GM20431 (cell line): ENCODE measurements around the gene DNAJC4.

Experiments used
- in situ Hi-C: fragments of 300-500 bp; cut with MseI, MboI; formaldehyde crosslinking; loops from one replicate; pipeline ENCODE4 v1.15.0; 2020; ENCODE audit warnings: low sequenced_read_pairs; ENCODE audit not compliant: unreplicated experiment

Gene DNAJC4

DNA sequence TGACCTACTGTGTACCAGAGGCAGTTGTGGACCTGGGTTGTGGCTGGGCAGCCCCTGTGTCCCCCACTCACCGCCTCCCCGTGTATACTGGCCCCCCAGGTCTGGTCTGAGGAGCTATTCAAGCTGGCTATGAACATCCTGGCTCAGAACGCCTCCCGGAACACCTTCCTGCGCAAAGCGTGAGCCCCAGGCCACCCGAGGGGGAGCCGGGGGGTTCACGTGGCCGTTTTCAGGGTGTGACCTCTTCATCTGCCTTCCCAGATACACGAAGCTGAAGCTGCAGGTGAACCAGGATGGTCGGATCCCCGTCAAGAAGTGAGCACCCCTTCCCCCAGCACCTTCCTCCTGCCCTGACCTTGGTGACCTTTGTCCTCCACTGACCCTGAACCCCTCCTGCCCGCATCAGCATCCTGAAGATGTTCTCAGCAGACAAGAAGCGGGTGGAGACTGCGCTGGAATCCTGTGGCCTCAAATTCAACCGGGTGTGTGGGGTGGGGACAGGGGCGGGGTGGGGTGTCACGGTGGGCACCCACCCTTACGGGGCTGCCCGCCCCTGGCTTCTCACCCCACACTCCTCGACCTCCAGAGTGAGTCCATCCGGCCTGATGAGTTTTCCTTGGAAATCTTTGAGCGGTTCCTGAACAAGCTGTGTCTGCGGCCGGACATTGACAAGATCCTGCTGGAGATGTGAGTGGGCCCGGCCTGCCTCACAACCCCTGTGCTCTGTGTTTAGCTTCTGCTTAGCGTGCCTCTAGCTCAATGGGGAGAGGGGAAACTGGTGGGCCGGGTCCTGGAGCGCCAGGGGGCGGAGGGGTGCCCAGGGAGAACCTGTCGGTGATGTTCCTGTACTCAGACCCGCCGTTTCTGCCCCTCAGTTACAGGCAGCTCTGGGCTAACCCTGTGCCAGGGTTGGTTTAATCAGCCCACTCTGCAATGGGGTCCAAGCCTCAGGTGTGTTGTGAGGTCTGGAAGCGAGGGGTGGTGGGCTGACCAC is 25.1 kb downstream of the DNAJC4 start:
- in situ Hi-C loops, result no loop called here

DNA sequence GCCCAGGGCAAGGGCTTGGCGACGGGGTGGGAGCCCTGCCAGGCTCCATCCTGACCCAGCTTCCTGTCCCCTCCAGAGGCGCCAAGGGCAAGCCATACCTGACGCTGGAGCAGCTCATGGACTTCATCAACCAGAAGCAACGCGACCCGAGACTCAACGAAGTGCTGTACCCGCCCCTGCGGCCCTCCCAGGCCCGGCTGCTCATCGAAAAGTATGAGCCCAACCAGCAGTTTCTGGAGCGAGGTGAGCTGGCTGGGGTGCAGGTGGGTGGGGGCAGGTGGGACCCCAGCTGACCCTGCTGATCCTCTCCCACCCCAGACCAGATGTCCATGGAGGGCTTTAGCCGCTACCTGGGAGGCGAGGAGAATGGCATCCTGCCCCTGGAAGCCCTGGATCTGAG is 26.0 kb downstream of the DNAJC4 start:
- in situ Hi-C loops, result no loop called here

DNA sequence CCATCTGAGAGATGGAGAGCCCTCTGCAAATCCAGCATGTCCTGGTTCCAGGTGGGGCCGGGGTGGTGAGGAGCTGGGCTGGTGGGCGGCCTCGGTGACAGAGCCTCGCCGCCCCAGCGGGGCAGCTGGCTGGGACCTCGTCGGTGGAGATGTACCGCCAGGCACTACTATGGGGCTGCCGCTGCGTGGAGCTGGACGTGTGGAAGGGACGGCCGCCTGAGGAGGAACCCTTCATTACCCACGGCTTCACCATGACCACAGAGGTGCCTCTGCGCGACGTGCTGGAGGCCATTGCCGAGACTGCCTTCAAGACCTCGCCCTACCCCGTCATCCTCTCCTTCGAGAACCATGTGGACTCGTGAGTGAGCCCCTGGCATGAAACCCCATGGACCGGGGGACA is 28.0 kb downstream of the DNAJC4 start:
- in situ Hi-C loops, result no loop called here

DNA sequence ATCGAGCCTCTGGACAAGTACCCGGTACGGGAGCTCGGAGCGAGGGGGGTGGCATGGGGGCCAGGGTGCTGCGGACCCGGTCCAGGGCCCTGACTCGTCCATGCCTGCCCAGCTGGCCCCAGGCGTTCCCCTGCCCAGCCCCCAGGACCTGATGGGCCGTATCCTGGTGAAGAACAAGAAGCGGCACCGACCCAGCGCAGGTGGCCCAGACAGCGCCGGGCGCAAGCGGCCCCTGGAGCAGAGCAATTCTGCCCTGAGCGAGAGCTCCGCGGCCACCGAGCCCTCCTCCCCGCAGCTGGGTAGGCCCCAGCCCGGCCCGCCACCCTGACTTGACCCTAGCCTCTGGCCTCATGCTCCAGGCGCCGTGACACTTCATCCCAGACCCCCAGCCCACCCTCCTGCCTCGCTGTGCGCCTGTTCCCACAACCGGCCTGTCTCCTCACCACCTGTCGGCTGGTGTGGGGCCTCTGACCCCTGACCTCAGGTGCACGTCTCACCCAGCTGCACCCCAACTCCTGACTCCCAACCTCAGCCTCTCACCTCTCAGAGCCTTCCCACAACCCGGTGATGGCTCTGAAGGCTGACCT is 28.7 kb downstream of the DNAJC4 start:
- in situ Hi-C loops, result no loop called here

DNA sequence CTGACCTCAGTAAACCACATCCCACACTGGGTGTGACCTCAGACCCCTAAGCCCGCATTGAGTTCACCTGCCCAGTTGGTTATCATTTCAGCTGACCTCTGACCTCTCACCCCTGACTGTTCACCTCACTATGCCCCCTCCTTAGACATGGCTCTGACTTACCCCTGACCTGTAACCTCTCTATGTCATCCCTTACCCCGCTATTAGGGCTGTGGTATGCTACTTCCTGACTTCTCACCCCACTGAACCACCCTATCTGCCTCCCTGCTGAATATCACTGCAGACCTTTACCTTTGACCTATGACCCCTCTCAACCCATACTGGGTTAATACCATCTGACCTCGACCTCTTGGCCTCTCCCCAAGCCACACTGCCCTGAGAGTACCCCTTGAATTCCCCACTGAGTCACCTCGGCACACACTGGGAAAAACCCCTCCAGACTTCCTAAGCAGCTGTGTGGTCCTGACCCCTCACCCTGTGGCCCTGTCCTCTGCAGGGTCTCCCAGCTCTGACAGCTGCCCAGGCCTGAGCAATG is 29.3 kb downstream of the DNAJC4 start:
- in situ Hi-C loops, result no loop called here

DNA sequence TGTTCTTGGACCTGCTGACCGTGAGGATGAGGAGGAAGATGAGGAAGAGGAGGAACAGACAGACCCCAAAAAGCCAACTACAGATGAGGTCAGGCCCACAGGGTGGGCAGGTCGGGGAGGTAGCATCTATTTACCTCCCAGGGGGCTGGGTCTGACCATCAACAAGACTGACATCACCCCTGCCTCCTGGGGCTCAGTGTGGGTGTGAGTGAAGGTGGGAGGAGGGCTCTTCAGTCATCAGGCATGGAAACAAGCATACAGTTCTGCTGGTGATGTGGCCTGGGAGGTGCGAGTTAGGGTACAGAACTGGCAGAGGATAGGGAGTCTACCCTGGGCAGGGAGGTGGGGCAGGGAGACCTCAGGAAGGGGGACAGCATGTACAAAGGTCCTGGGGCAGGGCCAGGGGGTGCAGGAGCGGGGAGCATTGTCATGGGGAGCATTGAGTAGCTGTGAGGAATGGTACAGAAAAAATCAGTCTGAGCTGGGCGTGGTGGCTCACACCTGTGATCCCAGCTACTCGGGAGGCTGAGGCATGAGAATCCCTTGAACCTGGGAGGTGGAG is 29.9 kb downstream of the DNAJC4 start:
- in situ Hi-C loops, result no loop called here

DNA sequence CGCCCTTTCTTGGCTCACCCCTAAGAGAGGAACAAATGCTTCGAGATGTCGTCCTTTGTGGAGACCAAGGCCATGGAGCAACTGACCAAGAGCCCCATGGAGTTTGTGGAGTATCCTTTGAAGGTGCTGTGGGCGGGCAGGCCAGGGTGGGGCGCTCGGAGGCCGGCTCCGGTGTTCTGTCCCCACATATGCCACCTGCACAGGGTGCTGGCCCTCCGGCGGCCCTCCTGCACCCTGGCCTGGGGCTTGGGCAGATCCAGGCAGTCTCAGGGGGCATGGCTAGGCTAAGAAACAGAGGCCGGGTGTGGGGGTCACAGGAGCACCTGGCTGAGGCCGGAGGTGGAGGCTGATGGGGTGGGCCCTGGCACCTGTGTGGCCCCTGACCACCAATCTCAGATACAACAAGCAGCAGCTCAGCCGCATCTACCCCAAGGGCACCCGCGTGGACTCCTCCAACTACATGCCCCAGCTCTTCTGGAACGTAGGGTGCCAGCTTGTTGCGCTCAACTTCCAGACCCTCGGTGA is 31.3 kb downstream of the DNAJC4 start:
- in situ Hi-C loops, result no loop called here

DNA sequence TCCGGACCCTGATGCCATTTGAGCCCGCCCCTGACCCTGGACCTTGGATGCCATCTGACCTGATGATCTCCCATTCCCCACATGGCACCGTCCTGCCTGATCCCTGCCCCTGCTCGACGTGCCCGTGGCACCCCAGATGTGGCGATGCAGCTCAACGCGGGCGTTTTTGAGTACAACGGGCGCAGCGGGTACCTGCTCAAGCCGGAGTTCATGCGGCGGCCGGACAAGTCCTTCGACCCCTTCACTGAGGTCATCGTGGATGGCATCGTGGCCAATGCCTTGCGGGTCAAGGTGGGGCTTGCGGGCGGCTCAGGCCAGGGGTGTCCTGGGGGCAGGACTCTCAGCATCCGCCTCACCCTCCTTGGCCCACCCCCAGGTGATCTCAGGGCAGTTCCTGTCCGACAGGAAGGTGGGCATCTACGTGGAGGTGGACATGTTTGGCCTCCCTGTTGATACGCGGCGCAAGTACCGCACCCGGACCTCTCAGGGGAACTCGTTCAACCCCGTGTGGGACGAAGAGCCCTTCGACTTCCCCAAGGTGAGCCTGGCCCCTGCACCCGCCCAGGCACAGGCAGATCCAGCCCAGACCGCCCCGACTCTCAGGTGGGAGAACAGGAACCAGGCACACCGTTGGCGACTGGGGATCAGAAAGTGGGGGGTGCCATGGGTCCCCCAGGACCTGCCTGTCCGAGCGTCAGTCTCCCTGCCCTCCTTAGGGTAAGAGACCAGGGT is 32.1 kb downstream of the DNAJC4 start:
- in situ Hi-C loops, result no loop called here

DNA sequence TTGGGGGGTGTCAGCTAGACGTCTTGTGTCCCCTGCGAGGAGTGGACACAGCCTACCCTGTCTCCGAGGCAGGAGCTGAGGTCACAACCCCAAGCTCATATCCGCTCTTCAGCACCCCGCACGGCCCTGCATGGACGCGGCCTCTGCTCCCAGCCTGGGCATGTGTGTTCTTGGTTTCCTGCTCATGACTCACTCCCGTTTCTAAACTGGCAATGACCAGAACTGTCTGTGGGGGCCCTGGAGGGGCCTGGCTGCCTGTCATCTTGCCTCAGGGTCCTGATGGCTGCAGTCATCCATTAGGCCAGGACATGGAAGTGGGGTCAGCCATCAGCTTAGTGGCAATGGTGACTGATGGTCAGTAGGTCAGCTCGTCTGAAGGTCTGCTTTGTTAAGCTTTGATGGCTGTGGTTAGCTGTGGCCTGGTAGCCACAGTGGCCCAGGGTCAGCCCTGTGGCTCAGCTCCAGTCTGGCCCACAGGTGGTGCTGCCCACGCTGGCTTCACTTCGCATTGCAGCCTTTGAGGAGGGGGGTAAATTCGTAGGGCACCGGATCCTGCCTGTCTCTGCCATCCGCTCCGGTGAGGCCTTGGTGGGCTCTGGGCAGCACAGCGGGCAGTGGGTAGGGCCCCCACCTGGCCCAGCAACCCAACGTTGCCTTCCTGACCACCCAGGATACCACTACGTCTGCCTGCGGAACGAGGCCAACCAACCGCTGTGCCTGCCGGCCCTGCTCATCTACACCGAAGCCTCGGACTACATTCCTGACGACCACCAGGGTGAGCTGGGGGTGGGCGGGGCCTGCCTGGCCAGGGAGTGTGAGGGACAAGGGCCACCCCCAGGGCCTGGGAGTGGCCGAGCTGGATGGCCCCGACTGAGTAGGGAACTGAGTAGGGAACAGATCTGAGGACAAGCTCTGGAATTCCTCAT is 32.9 kb downstream of the DNAJC4 start:
- in situ Hi-C loops, result no loop called here

DNA sequence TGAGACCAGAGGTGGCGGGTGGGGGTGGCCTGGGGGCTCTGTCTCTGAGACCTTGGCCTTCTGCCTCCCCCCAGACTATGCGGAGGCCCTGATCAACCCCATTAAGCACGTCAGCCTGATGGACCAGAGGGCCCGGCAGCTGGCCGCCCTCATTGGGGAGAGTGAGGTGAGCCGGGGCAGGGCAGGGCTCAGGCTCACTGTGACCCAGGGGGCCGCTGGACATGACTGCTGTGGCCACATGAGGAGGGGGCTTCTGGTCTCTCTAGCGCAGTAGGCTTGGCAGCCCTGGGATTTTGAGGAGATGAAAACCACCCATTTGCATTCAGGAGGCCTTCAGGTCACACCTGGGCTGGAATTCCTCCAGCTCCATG is 33.6 kb downstream of the DNAJC4 start:
- in situ Hi-C loops, result no loop called here

DNA sequence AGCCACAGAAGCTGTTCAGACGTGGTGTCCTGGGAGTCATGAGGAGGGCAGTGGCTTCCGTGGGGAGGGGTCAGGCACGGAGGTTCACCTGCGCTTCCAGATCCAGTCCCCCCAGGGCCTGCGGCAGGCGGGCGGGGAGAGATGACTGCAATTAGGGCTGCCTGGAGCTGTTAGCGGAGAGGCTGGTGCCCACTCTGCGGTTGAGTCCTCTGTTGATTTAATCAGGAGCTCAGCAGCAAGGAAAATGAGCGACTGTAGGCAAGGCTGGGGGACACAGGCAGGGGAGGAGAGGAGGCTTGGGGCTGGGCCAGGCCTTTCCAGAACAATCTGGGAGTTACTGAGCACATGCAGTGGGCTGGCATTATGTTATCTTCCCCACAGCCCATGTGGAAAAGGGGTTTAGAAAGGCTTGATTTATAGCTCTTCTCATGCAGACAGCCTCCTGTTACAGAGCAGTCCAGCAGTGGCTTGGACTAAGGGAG is 34.1 kb downstream of the DNAJC4 start:
- in situ Hi-C loops, result no loop called here

DNA sequence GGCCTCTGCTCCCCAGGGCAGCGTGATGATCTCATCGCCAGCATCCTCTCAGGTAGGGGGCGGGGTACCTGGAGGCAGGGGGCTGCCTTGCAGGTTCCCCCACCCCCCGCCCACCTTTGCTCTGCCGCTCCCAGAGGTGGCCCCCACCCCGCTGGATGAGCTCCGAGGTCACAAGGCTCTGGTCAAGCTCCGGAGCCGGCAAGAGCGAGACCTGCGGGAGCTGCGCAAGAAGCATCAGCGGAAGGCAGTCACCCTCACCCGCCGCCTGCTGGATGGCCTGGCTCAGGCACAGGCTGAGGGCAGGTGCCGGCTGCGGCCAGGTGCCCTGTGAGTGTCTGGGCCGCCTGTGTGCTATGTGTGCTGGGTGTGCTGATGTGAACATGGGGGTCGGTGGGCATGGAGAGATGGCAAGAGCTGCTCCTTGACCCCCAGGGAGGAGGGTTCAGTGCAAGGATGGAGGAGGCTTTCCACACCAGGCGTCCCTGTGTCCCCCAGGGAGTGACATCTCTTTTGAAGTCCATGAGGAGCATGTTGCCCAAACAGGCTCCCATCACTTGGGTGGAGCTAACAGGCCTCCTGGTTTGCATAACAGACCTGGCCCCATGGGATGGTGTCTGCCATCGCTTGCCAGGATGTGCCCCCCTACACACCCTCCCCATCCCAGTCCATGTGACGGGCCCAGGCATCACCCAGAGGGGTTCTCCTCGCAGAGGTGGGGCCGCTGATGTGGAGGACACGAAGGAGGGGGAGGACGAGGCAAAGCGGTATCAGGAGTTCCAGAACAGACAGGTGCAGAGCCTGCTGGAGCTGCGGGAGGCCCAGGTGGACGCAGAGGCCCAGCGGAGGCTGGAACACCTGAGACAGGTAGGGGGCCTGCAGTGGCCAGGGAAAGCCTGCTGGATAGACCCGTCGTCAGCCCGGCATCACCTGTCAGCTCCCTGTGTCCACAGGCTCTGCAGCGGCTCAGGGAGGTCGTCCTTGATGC is 35.1 kb downstream of the DNAJC4 start:
- in situ Hi-C loops, result no loop called here

DNA sequence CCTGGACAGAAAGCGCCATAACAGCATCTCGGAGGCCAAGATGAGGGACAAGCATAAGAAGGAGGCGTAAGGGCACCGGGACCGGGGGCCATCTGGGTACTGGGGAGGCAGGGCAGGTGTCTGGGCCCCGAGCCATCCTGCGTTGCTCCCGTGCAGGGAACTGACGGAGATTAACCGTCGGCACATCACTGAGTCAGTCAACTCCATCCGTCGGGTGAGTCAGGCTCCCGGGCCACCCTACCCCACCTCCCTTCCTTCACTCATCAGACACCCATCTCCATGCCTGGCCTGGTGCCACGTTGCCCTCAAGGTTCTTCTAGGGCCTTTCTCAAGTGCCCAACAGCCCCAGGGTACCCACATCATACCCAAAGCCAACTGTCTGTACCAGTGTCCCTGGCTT is 36.0 kb downstream of the DNAJC4 start:
- in situ Hi-C loops, result no loop called here

DNA sequence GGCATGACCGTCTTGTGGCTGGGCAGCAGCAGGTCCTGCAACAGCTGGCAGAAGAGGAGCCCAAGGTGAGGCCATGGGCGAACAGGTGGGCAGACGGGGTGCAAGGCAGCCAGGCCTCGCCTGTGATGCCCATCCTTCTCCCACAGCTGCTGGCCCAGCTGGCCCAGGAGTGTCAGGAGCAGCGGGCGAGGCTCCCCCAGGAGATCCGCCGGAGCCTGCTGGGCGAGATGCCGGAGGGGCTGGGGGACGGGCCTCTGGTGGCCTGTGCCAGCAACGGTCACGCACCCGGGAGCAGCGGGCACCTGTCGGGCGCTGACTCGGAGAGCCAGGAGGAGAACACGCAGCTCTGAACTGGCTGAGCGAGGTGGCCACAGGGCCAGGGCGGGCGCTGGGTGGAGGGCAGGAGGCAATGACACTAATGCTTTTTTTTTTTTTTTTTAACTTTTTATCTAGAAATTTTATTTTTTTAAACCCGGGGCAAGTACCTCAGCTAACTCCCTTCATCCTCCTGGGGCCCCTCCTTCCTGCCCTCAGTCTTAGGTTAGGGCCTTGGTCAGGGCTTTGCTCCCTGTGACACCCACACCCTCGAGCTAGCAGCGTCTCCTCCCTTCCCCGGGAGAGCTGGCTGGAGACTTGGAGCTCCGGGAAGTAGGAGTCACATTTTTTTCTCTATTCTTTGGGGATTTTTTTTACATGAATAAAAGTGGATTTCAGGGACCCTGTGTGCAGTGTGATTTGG is 37.0 kb downstream of the DNAJC4 start:
- in situ Hi-C loops, result no loop called here

DNA sequence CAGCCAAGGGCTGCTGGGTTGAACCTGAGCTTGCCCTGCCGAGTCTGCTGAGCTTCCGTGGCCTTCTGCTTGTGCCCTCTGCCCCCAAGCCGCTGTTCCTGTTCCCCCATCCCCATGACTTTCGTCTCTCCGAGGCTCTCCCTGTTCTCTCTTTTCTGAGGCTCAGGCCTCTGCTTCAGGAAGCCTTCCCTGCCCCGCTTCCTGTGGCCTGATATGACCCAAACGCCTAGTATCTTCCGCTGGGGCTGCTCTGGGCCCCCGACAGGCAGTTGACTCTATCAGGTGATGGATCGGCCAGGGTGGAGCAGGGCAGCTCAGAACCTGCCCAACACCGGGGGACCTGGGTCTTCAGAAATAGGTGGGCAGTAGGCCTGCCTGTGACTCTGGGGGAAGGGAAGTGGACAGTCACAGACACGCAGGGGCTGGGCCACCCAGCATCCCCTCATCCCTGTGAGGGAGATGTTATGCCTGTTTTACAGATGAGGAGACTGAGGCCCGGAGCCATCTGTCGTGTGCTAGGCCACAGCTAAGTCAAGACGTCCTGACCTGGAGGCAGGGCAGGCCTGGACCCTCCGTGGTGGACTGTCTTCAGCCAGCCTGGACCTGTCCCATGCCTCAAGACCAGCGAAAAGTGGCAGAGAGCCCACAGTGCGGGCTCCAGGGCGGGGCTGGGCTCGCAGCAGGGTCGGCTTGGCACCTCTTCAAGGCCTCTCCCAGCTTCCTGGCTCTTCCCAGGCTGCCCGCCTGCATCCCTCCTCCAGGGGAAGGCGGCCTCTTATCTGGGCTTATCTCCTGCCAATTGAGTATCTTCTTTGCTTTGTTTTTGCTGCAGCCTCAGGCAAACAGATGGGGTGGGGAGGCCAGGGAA is 37.9 kb downstream of the DNAJC4 start:
- in situ Hi-C loops, result no loop called here

DNA sequence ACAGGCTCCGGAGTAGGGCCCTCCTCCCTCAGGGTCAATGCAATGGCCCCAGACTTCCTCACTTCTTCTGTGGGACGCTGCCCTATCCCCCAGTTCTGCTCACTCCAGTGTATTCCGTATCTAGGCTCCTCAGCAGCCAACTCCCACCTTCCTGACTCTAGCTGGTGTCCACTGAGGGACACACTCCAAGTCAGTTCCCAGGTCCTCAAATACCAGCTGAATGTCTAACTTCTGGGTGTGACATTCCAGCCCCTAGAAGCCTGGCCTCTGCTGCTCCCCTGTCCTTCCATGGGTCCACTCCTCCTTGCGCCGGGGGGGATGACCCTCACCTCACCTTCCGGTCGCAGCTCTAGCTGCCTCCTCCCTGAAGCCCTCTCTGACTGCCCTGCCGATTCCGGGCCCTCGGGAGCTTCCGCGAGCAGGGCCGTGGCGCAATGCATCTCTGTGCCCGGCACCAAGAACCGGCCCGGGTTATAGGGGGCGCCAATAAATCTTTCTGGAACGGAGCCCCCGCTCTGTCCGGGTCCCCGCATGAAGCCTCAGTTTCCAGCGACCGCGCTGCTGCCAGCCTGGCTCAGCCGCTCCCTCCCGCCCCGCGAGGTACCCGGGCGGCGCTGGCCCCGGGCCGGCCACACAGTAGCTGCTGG is 38.7 kb downstream of the DNAJC4 start:
- in situ Hi-C loops, result no loop called here
